GM23338 (cell line): Measurements from ENCODE around the gene CCNT2. TPM values are rescaled to one million over a fixed set of nuclear protein-coding genes. Genes with fewer than 3 reads are reported as not detected.
"Not testable (repeated sequence)": the region's sequence is repeated elsewhere in the genome, so short reads cannot be mapped to it uniquely, and the experiment has no call there.

Source experiments
- ATAC-seq: fragments of 200-7000 bp; cut with Tn5 transposase; 3 replicates; pipeline ENCODE4 v1.9.1; 2020
- DNase-seq: peaks from one replicate; pipeline ENCODE4 v3.0.0-alpha.2; 2015; ENCODE audit warnings: low spot score
- H2AFZ ChIP-seq: fragments of 200-600 bp; sonication (generic); 2 replicates; pipeline ENCODE4 v1.8.0; 2016; ENCODE audit warnings: antibody characterized with exemption, mild to moderate bottlenecking, moderate library complexity
- H3F3A ChIP-seq: fragments of 200-600 bp; sonication (generic); replicated peaks from 2 replicates; pipeline ENCODE4 v1.8.0; 2017; ENCODE audit warnings: antibody characterized with exemption, mixed run types, low read depth
- H3K27ac ChIP-seq: fragments of 200-600 bp; sonication (generic); 2 replicates; pipeline ENCODE4 v1.6.1; 2016; ENCODE audit warnings: low read depth
- H3K27me3 ChIP-seq: fragments of 200-600 bp; sonication (generic); 2 replicates; pipeline ENCODE4 v1.8.0; 2016; ENCODE audit warnings: mild to moderate bottlenecking, mixed run types, moderate library complexity; ENCODE audit not compliant: insufficient read depth
- H3K36me3 ChIP-seq: fragments of 200-600 bp; sonication (generic); 2 replicates; pipeline ENCODE4 v1.8.0; 2016; ENCODE audit warnings: mild to moderate bottlenecking; ENCODE audit not compliant: insufficient read depth
- H3K4me1 ChIP-seq: fragments of 200-600 bp; sonication (generic); 2 replicates; pipeline ENCODE4 v1.8.0; 2016; ENCODE audit warnings: mild to moderate bottlenecking, moderate library complexity; ENCODE audit not compliant: insufficient read depth
- H3K4me2 ChIP-seq: fragments of 200-600 bp; sonication (generic); 2 replicates; pipeline ENCODE4 v1.7.1; 2017; ENCODE audit warnings: mixed run types
- H3K4me3 ChIP-seq: fragments of 200-600 bp; sonication (generic); 2 replicates; pipeline ENCODE4 v1.6.1; 2016; ENCODE audit warnings: mixed run types
- H3K79me2 ChIP-seq: fragments of 200-600 bp; sonication (generic); replicated peaks from 2 replicates; pipeline ENCODE4 v1.8.0; 2017; ENCODE audit warnings: mild to moderate bottlenecking; ENCODE audit not compliant: insufficient read depth
- H3K9me2 ChIP-seq: fragments of 200-600 bp; sonication (generic); 2 replicates; pipeline ENCODE4 v1.8.0; 2017; ENCODE audit not compliant: insufficient read depth
- H4K20me1 ChIP-seq: fragments of 200-600 bp; sonication (generic); replicated peaks from 2 replicates; pipeline ENCODE4 v1.8.0; 2017; ENCODE audit warnings: mild to moderate bottlenecking; ENCODE audit not compliant: insufficient read depth
- H3K27ac Mint-ChIP-seq: 2 replicates; pipeline ENCODE4 v1.8.0; 2020; ENCODE audit warnings: inconsistent platforms, mild to moderate bottlenecking, moderate library complexity, mixed read lengths
- H3K27me3 Mint-ChIP-seq: 3 replicates; pipeline ENCODE4 v1.8.0; 2022; ENCODE audit warnings: low read depth, mild to moderate bottlenecking, moderate library complexity, mixed read lengths, inconsistent platforms; ENCODE audit not compliant: insufficient read depth, poor library complexity
- H3K36me3 Mint-ChIP-seq: 3 replicates; pipeline ENCODE4 v1.8.0; 2021; ENCODE audit warnings: low read depth, mild to moderate bottlenecking, inconsistent platforms, moderate library complexity, mixed read lengths
- H3K4me1 Mint-ChIP-seq: 3 replicates; pipeline ENCODE4 v1.8.0; 2020; ENCODE audit warnings: mild to moderate bottlenecking, inconsistent platforms, mixed read lengths
- H3K4me3 Mint-ChIP-seq: 3 replicates; pipeline ENCODE4 v1.8.0; 2021; ENCODE audit warnings: moderate library complexity, mild to moderate bottlenecking, inconsistent platforms, mixed read lengths
- H3K9me3 Mint-ChIP-seq: 3 replicates; pipeline ENCODE4 v1.8.0; 2020; ENCODE audit warnings: moderate library complexity, mild to moderate bottlenecking, inconsistent platforms, mixed read lengths
- CREB1 ChIP-seq: fragments of 250-450 bp; sonication (Bioruptor Pico); IDR thresholded peaks from 2 replicates; pipeline ENCODE4 v1.5.0; 2020; ENCODE audit warnings: low read depth, mild to moderate bottlenecking, moderate library complexity
- EZH2 ChIP-seq: fragments of 200-600 bp; sonication (generic); IDR thresholded peaks from one replicate; pipeline ENCODE4 v1.8.0; 2017; ENCODE audit warnings: antibody characterized with exemption, mild to moderate bottlenecking, low read depth; ENCODE audit not compliant: unreplicated experiment
- POLR2AphosphoS5 ChIP-seq: IDR thresholded peaks from 2 replicates; pipeline ENCODE4 v1.6.1; 2016; ENCODE audit warnings: antibody characterized with exemption, low read depth
- ZNF331 ChIP-seq: fragments of 250-450 bp; sonication (Bioruptor Pico); IDR thresholded peaks from 2 replicates; pipeline ENCODE4 v1.5.0; 2020; ENCODE audit warnings: low read depth, mild to moderate bottlenecking, moderate library complexity
- ZNF462 ChIP-seq: fragments of 250-450 bp; sonication (Bioruptor Pico); IDR thresholded peaks from 2 replicates; pipeline ENCODE4 v1.5.0; 2020; ENCODE audit warnings: mild to moderate bottlenecking, moderate library complexity
- polyA plus RNA-seq: library from polyadenylated mRNA; unstranded; fragments of >200 nt; fragmentation: Nextera tagmentation; extraction: Ambion mirVana; gene quantifications from 2 replicates; pipeline ENCODE4 v1.2.1, GENCODE V29; 2016
- total RNA-seq: library from RNA; depleted of rRNA; stranded (reverse); fragments of >200 nt; shearing (Covaris generic); gene quantifications from 2 replicates; pipeline ENCODE4 v1.2.3, GENCODE V29; 2014
- TF ChIP-seq, protein P1 (sequence below): IDR thresholded peaks from 2 replicates; pipeline ENCODE4 v1.6.1; 2016; ENCODE audit warnings: antibody characterized with exemption

Gene CCNT2
- total and polyA plus RNA-seq, 2 experiments from 2014 or later = 22.5 to 46.5 TPM

GRCh38 chr2:134957477-134957876 is 38.9 kb downstream of the CCNT2 start:
- Mint-ChIP-seq H3K36me3 (peaks cover 26% of the 10 kb centered on the region), H3K4me3 (no peak overlapping the region), H3K9me3 (no peaks in the 10 kb centered on the region), H3K4me1 (peaks cover 5% of the 10 kb centered on the region; the same call in 1 of the 3 replicates), H3K27ac (no peak overlapping the region), H3K27me3 (peaks cover 2% of the 10 kb centered on the region)
- Histone ChIP-seq H3K36me3 (peaks cover 30% of the 10 kb centered on the region), H3K4me1 (no peaks in the 10 kb centered on the region), H3K4me3 (no peak overlapping the region), H3K27me3 (no peaks in the 10 kb centered on the region), H2AFZ (no peak overlapping the region), H3F3A (no peaks in the 10 kb centered on the region), H3K9me2 (no peaks in the 10 kb centered on the region), H4K20me1 (no peaks in the 10 kb centered on the region), H3K27ac (no peak overlapping the region), H3K4me2 (no peak overlapping the region), H3K79me2 (0 out of 2 replicates have a peak, but pooled peaks cover 10% of the 10 kb centered on the region)
- no peak for DNase-seq
- no peak for ATAC-seq
- no peak for TF ChIP-seq EZH2
- no peak for TF ChIP-seq ZNF331 (CRISPR knock-in tag)
- no peak for TF ChIP-seq POLR2AphosphoS5

DNA sequence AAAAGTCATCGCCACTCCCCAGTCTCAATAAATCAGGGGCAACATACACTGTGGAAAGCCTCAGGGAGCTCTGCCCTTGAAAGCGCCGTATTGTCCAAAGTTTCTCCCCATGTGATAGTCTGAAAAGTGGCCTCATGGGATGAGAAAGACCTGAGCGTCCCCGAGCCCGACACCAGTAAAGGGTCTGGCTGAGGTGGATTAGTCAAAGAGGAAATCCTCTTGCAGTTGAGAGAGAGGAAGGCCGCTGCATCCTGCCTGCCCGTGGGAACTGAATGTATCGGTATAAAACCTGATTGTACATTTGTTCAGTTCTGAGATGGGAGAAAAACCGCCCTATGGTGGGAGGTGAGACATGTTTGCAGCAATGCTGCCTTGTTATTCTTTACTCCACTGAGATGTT is 48.5 kb downstream of the CCNT2 start:
- not testable (repeated sequence) for DNase-seq, H4K20me1 ChIP-seq, H3K27ac ChIP-seq, H3K36me3 ChIP-seq, H2AFZ ChIP-seq, H3F3A ChIP-seq, H3K9me2 ChIP-seq, H3K4me3 ChIP-seq, H3K79me2 ChIP-seq, H3K27me3 Mint-ChIP-seq, ATAC-seq, H3K4me3 Mint-ChIP-seq, H3K27ac Mint-ChIP-seq, H3K4me2 ChIP-seq, H3K4me1 ChIP-seq, H3K27me3 ChIP-seq
- Mint-ChIP-seq H3K9me3 (peaks cover 33% of the 10 kb centered on the region), H3K36me3 (peaks cover 15% of the 10 kb centered on the region), H3K4me1 (peaks cover 14% of the 10 kb centered on the region)

GRCh38 chr2:134973241-134974138 is 54.9 kb downstream of the CCNT2 start:
- no peaks in the 10 kb centered on the region for H3K4me1 ChIP-seq
- no peak overlapping the region for H3K4me3 ChIP-seq
- H3K27me3 ChIP-seq = no peaks in the 10 kb centered on the region
- no peak overlapping the region for H3K4me2 ChIP-seq
- Mint-ChIP-seq H3K27ac (no peak overlapping the region), H3K4me3 (no peak overlapping the region), H3K9me3 (peaks cover 47% of the 10 kb centered on the region), H3K27me3 (peaks cover 2% of the 10 kb centered on the region), H3K4me1 (no peaks in the 10 kb centered on the region; the same call in 2 of the 3 replicates), H3K36me3 (peaks cover 20% of the 10 kb centered on the region)
- H2AFZ ChIP-seq = no peak overlapping the region
- no peak overlapping the region for H3K27ac ChIP-seq
- no peaks in the 10 kb centered on the region for H3K79me2 ChIP-seq
- no peaks in the 10 kb centered on the region for H3F3A ChIP-seq
- H3K36me3 ChIP-seq = peaks cover 13% of the 10 kb centered on the region
- no peak for ATAC-seq
- no peaks in the 10 kb centered on the region for H3K9me2 ChIP-seq
- no peak for DNase-seq
- H4K20me1 ChIP-seq = no peaks in the 10 kb centered on the region
- TF ChIP-seq CREB1 (no peak), ZNF331 (CRISPR knock-in tag) (no peak), ZNF462 (no peak)
- TF ChIP-seq, protein P1, sequence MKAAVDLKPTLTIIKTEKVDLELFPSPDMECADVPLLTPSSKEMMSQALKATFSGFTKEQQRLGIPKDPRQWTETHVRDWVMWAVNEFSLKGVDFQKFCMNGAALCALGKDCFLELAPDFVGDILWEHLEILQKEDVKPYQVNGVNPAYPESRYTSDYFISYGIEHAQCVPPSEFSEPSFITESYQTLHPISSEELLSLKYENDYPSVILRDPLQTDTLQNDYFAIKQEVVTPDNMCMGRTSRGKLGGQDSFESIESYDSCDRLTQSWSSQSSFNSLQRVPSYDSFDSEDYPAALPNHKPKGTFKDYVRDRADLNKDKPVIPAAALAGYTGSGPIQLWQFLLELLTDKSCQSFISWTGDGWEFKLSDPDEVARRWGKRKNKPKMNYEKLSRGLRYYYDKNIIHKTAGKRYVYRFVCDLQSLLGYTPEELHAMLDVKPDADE = no peak
